NCI-H2196 (cell line): ENCODE data around the gene CHST4.
A peak's percentile ranks its signal among the peaks of the same experiment; 100 is the strongest.
"Not testable (repeated sequence)": the region's sequence is repeated elsewhere in the genome, so short reads cannot be mapped to it uniquely, and the experiment has no call there.

ENCODE experiments used
- DNase-seq: peaks from one replicate; lab custom pipeline; 2025; ENCODE audit not compliant: unreplicated experiment; lab: John Stamatoyannopoulos, UW

The CHST4 gene

DNA sequence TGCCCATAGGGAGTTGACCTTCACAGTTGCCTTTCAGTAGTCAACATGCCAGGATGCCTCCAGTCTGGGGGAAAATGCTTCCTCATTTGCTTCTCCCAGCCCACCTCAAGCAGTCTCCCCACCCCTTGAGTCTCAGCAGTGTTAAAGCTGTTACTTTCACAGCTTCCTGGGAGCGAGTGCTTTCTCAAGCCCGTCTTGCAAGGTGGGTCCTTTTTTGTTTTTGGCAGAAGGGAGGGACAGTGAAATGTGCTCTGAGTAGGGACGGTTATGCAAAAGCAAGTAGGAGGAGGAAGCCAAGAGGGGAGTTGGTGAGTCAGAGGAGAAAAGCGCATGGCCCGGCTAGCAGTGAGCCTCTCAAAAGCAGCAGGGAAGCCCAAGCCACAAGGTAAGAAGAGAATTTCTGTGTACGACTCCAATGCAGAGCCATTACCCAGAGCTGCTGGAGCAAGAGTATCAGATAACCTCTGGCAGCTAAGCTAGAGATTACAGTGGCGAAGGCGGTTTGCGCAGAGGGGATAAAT, at the start of gene CHST4:
CHST4 (plus strand) TSS at position 316 of the 521 bp plus-strand sequence. CDS start 10,252 bp downstream, outside the sequence.
- DNase-seq: peak; percentile 42

- DNase-seq: no peak
Observed at GRCh38 chr16:71476457-71477124, 49.6 kb upstream of the CHST4 start.

DNA sequence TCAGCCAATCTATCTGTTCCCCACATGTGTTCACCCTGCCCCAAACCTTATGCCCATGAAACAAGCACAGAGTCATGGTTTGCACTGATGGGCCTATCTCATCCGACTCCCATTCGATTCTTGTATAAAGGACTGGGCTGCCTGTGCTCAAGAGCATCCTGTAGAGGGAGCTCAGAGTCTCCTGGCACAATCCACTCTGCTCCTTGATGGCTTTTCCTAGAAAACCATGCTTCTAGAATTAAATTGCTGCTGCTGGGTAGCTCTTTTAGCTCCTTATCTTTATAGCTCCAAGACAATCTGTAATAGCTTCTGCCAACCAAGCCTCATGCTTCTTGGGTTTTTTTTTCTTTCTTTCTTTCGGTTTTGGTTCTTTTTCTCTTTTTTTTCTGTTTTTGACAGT, 46.8 kb upstream of the CHST4 start:
- DNase-seq: peak; percentile 15

- no peak for DNase-seq
Observed at GRCh38 chr16:71480956-71481355, 45.3 kb upstream of the CHST4 start.

GRCh38 chr16:71482569-71482968, 43.7 kb upstream of the CHST4 start:
- DNase-seq: no peak

DNA sequence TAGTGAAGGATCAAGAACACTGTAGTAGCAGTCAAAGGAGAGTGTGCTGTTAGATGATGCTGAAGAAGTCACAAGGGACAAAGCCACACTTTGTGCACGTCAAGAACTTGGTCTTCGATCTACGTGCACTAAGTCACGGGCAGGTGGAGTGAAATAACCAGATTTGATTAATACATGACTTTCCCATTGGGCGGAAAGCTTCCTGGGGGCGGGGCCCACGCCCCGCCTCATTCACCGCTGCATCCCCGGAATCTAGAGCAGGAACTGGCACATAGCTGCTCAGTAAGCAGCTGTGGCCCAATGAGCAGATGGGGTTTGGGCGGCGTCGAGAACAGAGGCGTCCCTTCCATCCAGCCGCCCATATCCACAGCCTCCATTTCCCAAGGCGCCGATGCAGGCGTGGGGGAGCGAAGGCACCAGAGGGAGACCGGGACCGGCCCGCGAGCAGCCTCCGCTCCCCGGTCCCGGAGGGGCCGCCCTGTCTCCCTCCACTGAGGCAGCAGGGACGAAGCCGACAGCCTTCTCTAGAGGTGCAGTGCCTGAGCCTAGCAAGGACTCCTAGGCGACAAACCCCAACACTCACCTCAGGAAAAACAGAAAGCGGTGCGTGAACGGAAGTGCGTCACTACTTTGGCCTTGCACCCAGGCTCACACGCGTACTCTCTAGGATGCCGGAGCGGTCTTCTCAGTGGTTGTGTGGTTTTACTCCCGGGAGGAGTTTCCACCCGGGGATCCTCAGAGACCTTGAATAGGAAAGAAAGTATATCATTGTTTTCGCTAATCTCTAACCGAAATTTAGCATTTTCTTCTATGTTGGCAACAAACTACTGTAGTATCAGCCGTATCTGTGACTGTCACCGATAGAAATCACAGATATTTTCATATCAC, 42.0 kb upstream of the CHST4 start:
- peak; percentile 78 for DNase-seq

DNA sequence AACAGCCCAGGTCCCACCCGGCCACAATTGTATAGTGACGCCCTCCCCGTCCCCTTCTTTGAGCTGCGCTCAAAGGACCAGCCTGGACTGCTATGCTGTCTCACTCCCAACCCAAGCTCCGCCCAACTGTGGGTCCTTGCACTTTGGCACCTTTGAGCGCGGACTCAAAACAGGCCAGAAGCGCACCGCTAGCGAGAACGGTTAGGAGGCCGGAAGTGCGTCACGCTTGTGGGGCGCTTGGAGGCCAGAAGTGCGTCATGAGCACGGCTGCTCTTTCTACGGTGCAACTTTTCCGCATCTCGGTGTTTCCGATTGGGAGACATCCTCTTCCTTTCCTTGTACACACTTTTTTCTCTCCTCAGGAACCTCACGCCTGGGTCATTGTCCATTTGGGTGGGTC, 37.1 kb upstream of the CHST4 start, which contains the start of gene ZNF19:
ZNF19 (minus strand) TSS at position 203 of the 400 bp plus-strand sequence. CDS start 7,210 bp downstream, outside the sequence.
- DNase-seq: no peak

DNA sequence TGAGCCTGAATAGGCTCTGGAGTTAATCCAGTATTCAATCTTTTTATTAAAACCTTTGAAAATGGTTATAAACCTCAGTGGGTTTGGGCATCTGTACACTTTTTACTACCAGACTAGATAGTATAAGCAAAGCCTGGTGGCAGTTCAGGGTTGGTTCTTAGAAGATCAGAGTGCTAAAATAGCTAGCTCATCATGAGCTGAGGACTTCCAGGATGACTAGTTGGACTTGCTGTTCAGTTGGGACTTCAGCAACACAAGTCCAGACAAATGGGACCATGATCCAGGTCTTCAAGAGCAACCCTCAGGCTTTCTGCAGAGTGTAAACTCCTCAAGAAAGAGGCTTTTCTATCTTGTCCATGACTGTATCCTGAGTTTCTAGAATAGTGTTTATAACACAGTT, 35.9 kb upstream of the CHST4 start:
- DNase-seq: no peak

DNA sequence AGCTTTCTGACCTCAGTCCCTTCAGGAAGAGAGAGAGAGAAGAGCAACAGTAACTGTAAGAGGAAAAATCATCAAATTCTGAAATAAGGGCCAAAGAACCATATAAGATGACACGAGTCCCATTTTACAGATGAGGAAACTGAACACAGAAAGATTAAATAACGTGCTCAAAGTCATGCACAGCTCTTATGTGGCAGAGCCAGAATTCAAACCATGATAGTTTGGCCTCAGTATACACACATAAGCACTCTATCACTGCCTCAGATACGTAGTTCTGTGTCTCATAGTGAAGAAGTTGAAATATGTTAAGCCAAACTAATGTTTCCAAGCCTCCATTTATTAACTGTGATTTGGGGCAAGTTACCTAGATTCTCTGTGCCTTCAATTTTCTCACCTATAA, 35.2 kb upstream of the CHST4 start:
- DNase-seq: no peak

DNA sequence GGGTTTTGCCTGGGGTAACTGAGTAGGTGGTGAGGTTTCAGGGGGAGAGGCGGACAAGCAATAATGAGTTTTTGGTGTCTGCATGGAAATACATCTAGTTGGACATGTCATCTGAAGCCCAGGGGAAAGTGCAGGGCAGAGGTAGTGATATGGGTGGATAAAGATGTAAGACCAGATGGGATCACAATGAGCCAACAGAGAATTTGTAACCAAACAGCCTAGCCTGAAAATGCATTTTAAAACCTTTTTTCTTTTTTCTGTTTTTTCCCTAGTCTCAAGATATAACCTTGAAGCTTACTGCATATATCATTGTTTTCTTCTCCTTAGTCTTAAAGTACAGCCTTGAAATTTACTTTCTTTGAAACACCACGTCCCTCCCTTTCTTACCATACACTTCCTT, 33.4 kb upstream of the CHST4 start:
- DNase-seq: no peak

DNA sequence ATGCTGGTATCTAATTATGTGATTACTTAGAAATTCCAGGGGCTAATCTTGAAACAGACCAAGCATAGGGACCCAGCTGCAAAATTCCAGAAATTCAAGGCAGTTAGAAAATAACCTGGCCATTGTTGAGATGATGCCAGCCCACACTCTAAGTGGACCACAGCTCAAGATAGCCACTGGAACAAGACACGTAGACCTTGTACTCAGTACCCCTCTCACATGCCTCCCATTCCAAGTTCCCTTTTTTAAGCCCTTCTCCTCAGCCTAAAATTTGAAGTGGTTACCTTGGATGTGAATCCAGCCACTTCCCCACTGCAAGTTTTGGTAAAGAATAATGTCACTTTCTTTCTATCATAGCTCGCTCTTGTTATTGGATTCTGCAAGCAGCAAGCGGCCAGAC, 33.0 kb upstream of the CHST4 start:
- DNase-seq: no peak

DNA sequence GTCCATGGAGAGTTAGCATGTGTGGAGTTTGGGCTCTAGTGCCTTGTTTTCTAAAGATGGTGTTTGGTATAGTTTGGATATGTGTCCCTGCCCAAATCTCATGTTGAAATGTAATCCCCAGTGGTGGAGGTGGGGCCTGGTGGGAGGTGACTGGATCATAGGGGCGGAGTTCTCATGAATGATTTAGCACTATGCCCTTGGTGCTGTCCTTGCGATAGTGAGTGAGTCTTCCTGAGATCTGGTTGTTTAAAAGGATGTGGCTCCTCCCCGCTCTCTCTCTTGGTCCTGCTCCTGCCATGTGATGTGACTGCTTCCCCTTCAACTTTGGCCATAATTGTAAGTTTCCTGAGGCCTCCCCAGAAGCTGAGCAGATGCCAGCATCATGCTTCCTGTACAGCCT, 28.2 kb upstream of the CHST4 start:
- DNase-seq: no peak

GRCh38 chr16:71499775-71500364, 26.4 kb upstream of the CHST4 start:
- peak; percentile 28 for DNase-seq

- no peak for DNase-seq
Observed at GRCh38 chr16:71500964-71501363, 25.3 kb upstream of the CHST4 start.

DNA sequence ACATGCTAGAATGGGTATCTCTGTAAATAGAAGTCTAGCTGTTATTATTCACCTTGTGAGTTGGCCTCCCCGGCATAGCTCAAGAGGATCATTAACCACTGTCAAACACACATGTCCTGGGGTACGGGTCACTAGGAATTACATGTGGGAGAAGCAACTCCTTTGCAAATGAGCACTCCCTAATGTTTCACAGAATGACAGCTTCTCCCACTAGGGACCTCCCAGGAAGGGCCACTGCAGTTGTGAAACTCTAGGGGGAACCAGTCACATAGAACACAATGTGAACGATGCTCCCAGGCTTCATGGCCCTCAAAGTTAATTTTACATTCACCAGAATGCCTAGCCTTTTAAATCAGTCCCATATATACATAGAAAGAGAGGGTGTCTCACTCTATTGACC, 24.7 kb upstream of the CHST4 start:
- DNase-seq: no peak

GRCh38 chr16:71504051-71504450, 22.2 kb upstream of the CHST4 start:
- DNase-seq: not testable (repeated sequence)

DNA sequence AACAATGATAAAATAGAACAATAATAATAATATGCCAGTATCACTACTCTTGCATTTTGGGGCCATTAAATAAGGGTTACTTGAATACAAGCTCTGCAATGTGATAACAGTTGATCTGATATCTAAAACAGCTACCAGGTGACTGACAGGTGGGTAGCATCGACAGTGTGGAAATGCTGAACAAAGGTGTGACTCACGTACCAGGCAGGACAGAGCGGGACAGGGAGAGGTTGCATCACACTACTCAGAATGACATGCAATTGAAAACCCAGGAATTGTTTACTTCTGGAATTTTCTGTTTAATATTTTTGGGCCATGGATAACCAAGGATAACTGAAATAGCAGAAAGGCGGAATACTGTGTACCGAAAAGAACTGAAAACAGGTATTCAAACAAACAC, 21.3 kb upstream of the CHST4 start:
- no peak for DNase-seq

- DNase-seq: no peak
Observed at GRCh38 chr16:71507061-71507460, 19.2 kb upstream of the CHST4 start.

DNA sequence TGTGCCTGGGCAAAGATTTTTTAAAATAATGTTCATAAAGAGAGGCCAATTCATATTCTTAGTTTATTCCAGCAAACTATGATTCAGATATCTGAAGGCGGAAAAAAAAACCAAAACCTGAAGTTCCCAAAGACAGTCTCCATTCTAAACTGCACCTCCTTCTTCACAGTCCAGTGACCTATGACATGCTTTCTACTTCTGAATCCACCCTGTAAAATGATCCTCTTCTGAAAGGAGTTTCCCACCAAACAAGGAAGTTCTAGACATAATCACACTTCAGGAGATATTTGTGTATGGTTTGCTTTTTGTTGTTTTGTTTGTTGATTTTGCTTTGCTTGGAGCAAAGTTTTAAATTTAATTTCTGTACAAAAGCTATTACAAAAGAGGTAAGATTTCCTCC, 12.9 kb upstream of the CHST4 start:
- no peak for DNase-seq

GRCh38 chr16:71514476-71514875, 11.8 kb upstream of the CHST4 start:
- DNase-seq: no peak

DNA sequence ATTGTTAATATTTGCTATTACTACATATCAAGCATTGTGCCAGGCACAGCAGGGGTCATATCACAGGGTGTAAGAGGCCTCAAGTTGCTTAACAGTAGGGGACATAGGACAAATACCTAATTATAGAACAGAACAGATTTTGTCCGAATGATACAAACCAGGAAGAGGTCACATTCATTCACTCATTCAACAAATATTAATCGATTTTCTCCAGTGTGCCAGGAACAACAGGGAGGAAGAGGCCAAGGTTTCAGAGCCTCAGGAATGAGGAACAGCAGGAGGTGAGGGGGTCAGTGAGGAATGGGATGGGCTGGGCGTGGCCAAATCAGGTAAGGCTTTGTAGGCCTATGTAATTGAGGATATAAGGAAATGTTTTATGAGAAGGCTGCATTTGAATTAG, 11.2 kb upstream of the CHST4 start:
- DNase-seq: no peak

DNA sequence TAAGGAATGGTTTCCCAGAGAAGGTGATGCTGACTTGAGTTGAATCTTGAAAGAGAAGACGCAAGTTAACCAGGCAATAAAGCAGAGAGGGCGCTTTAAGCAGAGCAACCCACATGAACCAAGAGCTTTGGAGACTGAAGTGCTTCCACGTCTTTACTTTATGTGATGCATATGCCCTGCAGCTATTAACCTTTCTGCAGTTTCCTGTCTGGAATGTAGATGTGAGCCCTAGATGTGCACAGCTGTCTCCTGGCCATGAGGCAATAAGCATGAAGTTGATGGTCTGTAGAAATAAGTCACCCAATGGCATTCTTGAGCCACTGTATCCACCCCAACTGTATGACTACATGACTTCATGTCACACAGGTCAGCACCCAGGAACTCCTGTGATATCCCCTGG, 5.7 kb upstream of the CHST4 start:
- DNase-seq: no peak
